GM21381 (cell line): Measurements from ENCODE around the gene CYP39A1.

Source experiments
- ATAC-seq: cut with Tn5 transposase; IDR thresholded peaks from one replicate; pipeline ENCODE4 v1.9.1; 2021; ENCODE audit warnings: mild to moderate bottlenecking, moderate library complexity; ENCODE audit not compliant: unreplicated experiment

The CYP39A1 gene

GRCh38 chr6:46517202-46517601, 135.4 kb downstream of the CYP39A1 start:
- no peak for ATAC-seq

- ATAC-seq, result no peak
Measured at GRCh38 chr6:46513533-46513932, 139.1 kb downstream of the CYP39A1 start.

GRCh38 chr6:46511320-46511719, 141.3 kb downstream of the CYP39A1 start:
- ATAC-seq, result no peak

- no peak for ATAC-seq
Measured at GRCh38 chr6:46510651-46511050, 142.0 kb downstream of the CYP39A1 start.

- ATAC-seq, result no peak
Measured at GRCh38 chr6:46509981-46510510, 142.6 kb downstream of the CYP39A1 start.

- no peak for ATAC-seq
Measured at GRCh38 chr6:46509063-46509462, 143.6 kb downstream of the CYP39A1 start.

- ATAC-seq, result no peak
Measured at GRCh38 chr6:46507426-46507825, 145.2 kb downstream of the CYP39A1 start.

- ATAC-seq, result no peak
Measured at GRCh38 chr6:46505693-46506512, 146.7 kb downstream of the CYP39A1 start.

- no peak for ATAC-seq
Measured at GRCh38 chr6:46504242-46504641, 148.4 kb downstream of the CYP39A1 start.

- ATAC-seq, result no peak
Measured at GRCh38 chr6:46502486-46503119, 150.0 kb downstream of the CYP39A1 start.

GRCh38 chr6:46501136-46502089, 151.2 kb downstream of the CYP39A1 start:
- ATAC-seq, result no peak

- no peak for ATAC-seq
Measured at GRCh38 chr6:46500382-46500781, 152.2 kb downstream of the CYP39A1 start.
